GM19193 (cell line): ENCODE data around the gene KAZALD1.

Source experiments
- POLR2A ChIP-seq: IDR thresholded peaks from 4 replicates; pipeline ENCODE4 v1.6.1; 2011; ENCODE audit not compliant: insufficient read depth, insufficient read length; ENCODE audit errors: extremely low read depth

Gene KAZALD1

DNA sequence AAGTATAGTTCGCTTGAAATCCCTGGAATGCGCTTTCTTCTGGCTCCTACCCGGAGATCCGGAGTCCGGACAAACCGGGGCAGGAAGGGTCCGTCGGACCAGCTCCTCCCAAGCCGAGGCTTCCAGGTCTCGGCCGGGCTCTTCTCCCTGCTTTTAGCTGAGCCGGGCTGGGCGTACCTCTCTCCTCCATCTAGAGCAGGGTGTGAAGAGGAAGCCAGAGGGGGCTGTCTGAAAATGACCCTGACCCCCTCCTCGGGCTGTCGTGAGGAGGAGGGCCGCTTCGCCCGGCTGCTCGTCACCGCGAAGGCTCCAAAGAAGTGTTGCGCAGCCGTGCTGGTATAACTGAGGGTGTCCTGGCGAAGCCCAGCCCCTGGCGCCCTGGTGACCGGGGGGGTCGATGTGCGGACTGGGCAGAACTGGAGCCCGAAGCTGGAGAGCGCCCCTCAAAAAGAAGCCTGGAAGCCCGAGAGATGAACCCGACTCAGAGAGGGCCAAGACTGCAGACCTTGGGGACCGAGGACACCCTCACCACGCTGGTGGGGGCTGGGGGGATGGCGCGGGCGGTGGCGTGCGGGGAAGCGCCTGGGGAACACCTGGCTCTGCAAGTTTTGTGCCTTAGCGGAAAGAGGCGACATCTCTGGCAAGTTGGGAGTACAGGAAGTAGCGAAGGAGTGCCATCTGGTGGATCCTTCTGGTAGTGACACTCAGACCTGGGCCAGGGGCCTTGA, 5.7 kb downstream of the KAZALD1 start:
- peak; percentile 17 for TF ChIP-seq POLR2A

DNA sequence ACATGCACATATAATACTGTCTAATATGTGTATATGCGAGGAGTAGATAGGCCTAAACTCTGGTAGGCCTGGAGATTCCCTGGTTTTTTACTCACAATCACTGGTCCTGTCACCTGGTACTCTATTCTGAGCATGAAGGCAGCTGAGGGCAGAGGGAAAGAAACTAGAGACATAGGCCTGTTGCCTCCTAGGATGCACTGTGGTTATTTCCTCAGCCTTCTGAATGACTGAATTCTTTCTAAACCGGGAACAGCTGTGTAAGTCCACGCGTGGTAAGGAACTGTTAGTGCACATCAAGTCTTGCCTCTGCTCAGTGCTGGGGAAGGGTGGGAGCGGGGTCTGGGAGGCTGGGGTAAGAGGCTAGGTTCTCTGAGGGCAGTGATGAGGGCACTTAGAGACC, 7.7 kb downstream of the KAZALD1 start:
- no peak for TF ChIP-seq POLR2A

GRCh38 chr10:101070098-101070497, 8.3 kb downstream of the KAZALD1 start:
- TF ChIP-seq POLR2A, result no peak

GRCh38 chr10:101071267-101071884, 9.6 kb downstream of the KAZALD1 start:
- no peak for TF ChIP-seq POLR2A

DNA sequence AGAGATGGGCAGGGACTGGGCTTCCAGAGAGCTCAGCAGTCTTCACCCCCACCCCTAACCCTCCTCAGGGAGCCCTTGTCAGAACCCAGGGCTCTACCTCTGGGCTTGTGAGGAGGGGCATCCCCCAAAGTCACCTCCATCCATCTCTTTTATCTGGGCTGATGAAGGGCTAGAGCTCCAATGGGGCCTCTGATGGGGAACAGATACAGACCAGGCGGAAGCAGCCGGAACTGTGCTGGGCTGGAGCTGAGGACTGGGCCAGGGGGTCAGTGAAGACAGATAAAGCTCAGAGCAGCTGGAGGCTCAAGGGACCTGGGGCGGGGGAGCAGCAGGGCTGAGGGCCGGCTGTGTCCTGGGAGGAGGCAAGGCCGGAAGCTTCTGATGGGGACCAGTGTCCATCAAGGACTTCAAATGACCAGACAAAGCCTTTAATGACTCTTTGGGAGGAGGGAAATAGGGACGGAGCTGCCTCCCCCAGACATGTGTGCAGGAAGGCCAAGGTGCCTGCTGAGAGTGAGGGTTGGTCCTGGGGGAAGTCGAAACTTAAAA, 10.2 kb downstream of the KAZALD1 start:
- no peak for TF ChIP-seq POLR2A

- TF ChIP-seq POLR2A, result no peak
These were observed 11.1 kb downstream of the KAZALD1 start for GRCh38 chr10:101072923-101073322.

- no peak for TF ChIP-seq POLR2A
These were observed 11.8 kb downstream of the KAZALD1 start for GRCh38 chr10:101073631-101074030.

- no peak for TF ChIP-seq POLR2A
These were observed 14.0 kb downstream of the KAZALD1 start for GRCh38 chr10:101075775-101076174.

GRCh38 chr10:101076630-101077029, 14.8 kb downstream of the KAZALD1 start:
- TF ChIP-seq POLR2A, result no peak

DNA sequence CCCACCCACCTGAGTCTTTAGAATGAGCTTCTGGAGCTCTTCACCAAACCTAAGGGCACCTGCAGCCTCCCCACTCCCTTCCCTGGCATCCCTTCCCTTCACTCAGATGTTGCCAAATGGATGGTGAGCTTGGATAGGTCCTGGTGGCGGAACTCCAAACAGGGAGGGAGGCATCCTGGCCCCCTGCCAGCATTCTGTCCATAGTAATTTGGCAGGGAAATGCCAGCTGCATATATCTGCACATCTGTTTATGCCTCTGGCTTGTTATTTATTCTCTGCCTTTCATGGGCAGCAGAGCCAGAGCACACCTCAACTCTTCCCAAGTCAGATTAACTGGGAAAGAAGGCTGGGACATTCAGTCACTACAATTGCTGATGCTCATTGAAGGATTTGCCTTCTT, 18.1 kb downstream of the KAZALD1 start:
- TF ChIP-seq POLR2A, result no peak

- no peak for TF ChIP-seq POLR2A
These were observed 19.4 kb downstream of the KAZALD1 start for GRCh38 chr10:101080933-101081931.

GRCh38 chr10:101085846-101086245, 24.1 kb downstream of the KAZALD1 start:
- TF ChIP-seq POLR2A, result no peak

- no peak for TF ChIP-seq POLR2A
These were observed 25.6 kb downstream of the KAZALD1 start for GRCh38 chr10:101087376-101087775.

- TF ChIP-seq POLR2A, result no peak
These were observed 26.2 kb downstream of the KAZALD1 start for GRCh38 chr10:101087965-101088364.

- TF ChIP-seq POLR2A, result no peak
These were observed 27.9 kb downstream of the KAZALD1 start for GRCh38 chr10:101089520-101090299.

DNA sequence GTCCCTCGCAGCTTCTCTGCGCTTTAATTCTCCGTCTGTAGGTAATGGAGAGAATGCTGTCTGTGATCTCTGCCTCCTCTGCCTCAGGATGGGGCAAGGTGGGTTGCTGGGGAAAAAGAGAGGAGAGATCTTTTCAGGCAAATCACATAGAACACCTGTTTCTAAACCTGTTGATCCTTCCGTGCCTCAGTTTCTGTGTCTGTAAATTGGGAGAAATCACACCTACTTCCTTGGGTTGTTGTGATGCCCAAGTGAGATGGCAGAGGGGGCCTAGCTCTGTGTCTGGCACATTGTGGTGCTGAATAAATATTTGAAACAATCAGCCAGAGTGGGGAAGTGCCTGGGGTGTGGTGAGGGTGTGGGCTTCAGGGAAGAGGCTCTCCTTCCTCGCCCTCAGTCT, 28.8 kb downstream of the KAZALD1 start:
- no peak for TF ChIP-seq POLR2A
